Thymus (tissue), 11 donors: ENCODE measurements around the gene ANKS4B. TPM values are rescaled to one million over a fixed set of nuclear protein-coding genes. Genes with fewer than 3 reads are reported as not detected.
"Not testable (repeated sequence)": the region's sequence is repeated elsewhere in the genome, so short reads cannot be mapped to it uniquely, and the experiment has no call there.

Source experiments
- DNase-seq, 9 donors: peaks; one replicate each; pipeline ENCODE4 v3.0.0-alpha.2; 2013; ENCODE audit warnings: low spot score in 9 of 9, low read depth in 6 of 9, missing footprints in 1 of 9
- H3K27ac ChIP-seq, 2 donors: one replicate each; pipeline ENCODE4 v1.5.1; 2013; ENCODE audit warnings: control low read depth in 1 of 2, low read depth in 1 of 2, low read length in 1 of 2, mild to moderate bottlenecking in 1 of 2, moderate library complexity in 1 of 2
- H3K27me3 ChIP-seq, 2 donors: one replicate each; pipeline ENCODE4 v1.5.1; 2013; ENCODE audit warnings: low read length in 1 of 2; ENCODE audit not compliant: control insufficient read depth in 2 of 2, insufficient read depth in 1 of 2
- H3K36me3 ChIP-seq, 2 donors: one replicate each; pipeline ENCODE4 v1.5.1; 2013; ENCODE audit warnings: low read length in 1 of 2, mild to moderate bottlenecking in 1 of 2, moderate library complexity in 1 of 2; ENCODE audit not compliant: control insufficient read depth in 2 of 2, insufficient read depth in 2 of 2
- H3K4me1 ChIP-seq, 2 donors: one replicate each; pipeline ENCODE4 v1.5.1; 2013; ENCODE audit warnings: low read length in 2 of 2; ENCODE audit not compliant: control insufficient read depth in 2 of 2, insufficient read depth in 2 of 2
- H3K4me3 ChIP-seq, 2 donors: one replicate each; pipeline ENCODE4 v1.5.1; 2013; ENCODE audit warnings: low read length in 2 of 2, control low read depth in 1 of 2, mild to moderate bottlenecking in 1 of 2
- H3K9me3 ChIP-seq, 2 donors: one replicate each; pipeline ENCODE4 v1.5.1; 2013; ENCODE audit warnings: low read length in 1 of 2, mild to moderate bottlenecking in 1 of 2; ENCODE audit not compliant: control insufficient read depth in 2 of 2, insufficient read depth in 1 of 2
- WGBS: extraction: QIAGEN DNeasy Blood & Tissue Kit; methylation state at CpG from one replicate; pipeline ENCODE4 v1.1.7; 2013; 5-methylcytosine and 5-hydroxymethylcytosine counted together
- polyA plus RNA-seq: library from polyadenylated mRNA; stranded (reverse); fragments of 200-250 nt; gene quantifications from one replicate; pipeline ENCODE4 v1.2.3, GENCODE V29; 2013
- total RNA-seq: library from RNA; stranded (reverse); fragments of 120-200 nt; gene quantifications from one replicate; pipeline ENCODE4 v1.2.4, GENCODE V29; 2013
- donor health status: healthy.

Gene ANKS4B
- total and polyA plus RNA-seq, 2 donors: under 0.01 to 0.02 TPM

GRCh38 chr16:21277045-21277926, 43.8 kb downstream of the ANKS4B start:
- no peak for DNase-seq
- H3K27ac ChIP-seq: no peak overlapping the region
- peaks cover 16 to 43% of the 10 kb centered on the region in 2 donors for H3K27me3 ChIP-seq
- no peak overlapping the region for H3K4me3 ChIP-seq
- H3K9me3 ChIP-seq: no peaks in the 10 kb centered on the region
- no peaks in the 10 kb centered on the region for H3K36me3 ChIP-seq
- H3K4me1 ChIP-seq: peaks cover 0 to 7% of the 10 kb centered on the region in 2 donors
- 80% methylated on average over 17 of the region's 17 CpGs for WGBS

- WGBS: 2% methylated on average over 46 of the region's 46 CpGs
- DNase-seq: peak in 6 of 9 donors; percentile 23 to 63 (median 38)
Measured at GRCh38 chr16:21277927-21278706, 44.6 kb downstream of the ANKS4B start, which contains the start of gene CRYM. TSS of gene CRYM (minus strand) at chr16:21278290. CDS start at chr16:21278251, 39 bp downstream.

GRCh38 chr16:21279501-21279900, 46.0 kb downstream of the ANKS4B start:
- Histone ChIP-seq H3K36me3 (no peaks in the 10 kb centered on the region), H3K4me1 (peaks cover 0 to 7% of the 10 kb centered on the region in 2 donors), H3K27me3 (peaks cover 33 to 63% of the 10 kb centered on the region in 2 donors), H3K27ac (no peak overlapping the region), H3K4me3 (no peak overlapping the region), H3K9me3 (no peaks in the 10 kb centered on the region)
- WGBS: 96% methylated on average over 2 of the region's 2 CpGs
- no peak for DNase-seq

More at GRCh38 chr16:21277927-21278706, 44.6 kb downstream of the ANKS4B start, which contains the start of gene CRYM:
- H3K27me3 ChIP-seq: peaks cover 20 to 50% of the 10 kb centered on the region in 2 donors
- no peak within 1 kb of the TSS for H3K4me3 ChIP-seq
- no peak within 1 kb of the TSS for H3K27ac ChIP-seq
- no peaks in the 10 kb centered on the region for H3K9me3 ChIP-seq
- peaks cover 0 to 7% of the 10 kb centered on the region in 2 donors for H3K4me1 ChIP-seq
- H3K36me3 ChIP-seq: no peaks in the 10 kb centered on the region

- peaks cover 43 to 72% of the 10 kb centered on the region in 2 donors for H3K27me3 ChIP-seq
Measured at GRCh38 chr16:21281698-21282389, 48.3 kb downstream of the ANKS4B start.

GRCh38 chr16:21283521-21284289, 50.2 kb downstream of the ANKS4B start:
- H3K4me3 ChIP-seq: peak overlapping the region in 1 of 2 donors; percentile 38
- DNase-seq: peak in 1 of 9 donors; percentile 16

More at GRCh38 chr16:21281698-21282389, 48.3 kb downstream of the ANKS4B start:
- H3K36me3 ChIP-seq: no peaks in the 10 kb centered on the region
- H3K4me3 ChIP-seq: no peak overlapping the region
- DNase-seq: no peak
- no peaks in the 10 kb centered on the region for H3K9me3 ChIP-seq
- WGBS: 88% methylated on average over 7 of the region's 7 CpGs
- H3K27ac ChIP-seq: no peak overlapping the region
- H3K4me1 ChIP-seq: peaks cover 0 to 7% of the 10 kb centered on the region in 2 donors

GRCh38 chr16:21284414-21284813, 50.9 kb downstream of the ANKS4B start:
- no peak for DNase-seq
- no peaks in the 10 kb centered on the region for H3K9me3 ChIP-seq
- H3K27me3 ChIP-seq: peaks cover 34 to 54% of the 10 kb centered on the region in 2 donors
- H3K4me1 ChIP-seq: no peaks in the 10 kb centered on the region
- no peaks in the 10 kb centered on the region for H3K36me3 ChIP-seq
- 91% methylated on average over 4 of the region's 4 CpGs for WGBS
- no peak overlapping the region for H3K27ac ChIP-seq
- no peak overlapping the region for H3K4me3 ChIP-seq

More at GRCh38 chr16:21283521-21284289, 50.2 kb downstream of the ANKS4B start:
- 3% methylated on average over 67 of the region's 67 CpGs for WGBS
- Histone ChIP-seq H3K36me3 (no peaks in the 10 kb centered on the region), H3K27me3 (peaks cover 34 to 59% of the 10 kb centered on the region in 2 donors), H3K9me3 (no peaks in the 10 kb centered on the region), H3K4me1 (no peaks in the 10 kb centered on the region), H3K27ac (no peak overlapping the region)

GRCh38 chr16:21285314-21285713, 51.8 kb downstream of the ANKS4B start:
- Histone ChIP-seq H3K36me3 (no peaks in the 10 kb centered on the region), H3K4me1 (no peaks in the 10 kb centered on the region), H3K27ac (no peak overlapping the region), H3K27me3 (peaks cover 29 to 47% of the 10 kb centered on the region in 2 donors), H3K9me3 (peaks cover 0 to 2% of the 10 kb centered on the region in 2 donors), H3K4me3 (no peak overlapping the region)
- DNase-seq: no peak
- 55% methylated on average over 1 of the region's 1 CpG for WGBS

GRCh38 chr16:21289789-21290188, 56.3 kb downstream of the ANKS4B start:
- H3K4me1 ChIP-seq, H3K36me3 ChIP-seq, H3K9me3 ChIP-seq, H3K4me3 ChIP-seq, DNase-seq, H3K27ac ChIP-seq: not testable (repeated sequence)
- peaks cover 6 to 21% of the 10 kb centered on the region in 2 donors for H3K27me3 ChIP-seq
- WGBS: 96% methylated on average over 3 of the region's 3 CpGs
